GM21717 (cell line): Measurements from ENCODE around the gene IGF2BP3.
"Not testable (repeated sequence)": the region's sequence is repeated elsewhere in the genome, so short reads cannot be mapped to it uniquely, and the experiment has no call there.

Experiments
- ATAC-seq: cut with Tn5 transposase; IDR thresholded peaks from one replicate; pipeline ENCODE4 v1.9.1; 2021; ENCODE audit warnings: mild to moderate bottlenecking, moderate library complexity; ENCODE audit not compliant: unreplicated experiment

IGF2BP3 gene

DNA sequence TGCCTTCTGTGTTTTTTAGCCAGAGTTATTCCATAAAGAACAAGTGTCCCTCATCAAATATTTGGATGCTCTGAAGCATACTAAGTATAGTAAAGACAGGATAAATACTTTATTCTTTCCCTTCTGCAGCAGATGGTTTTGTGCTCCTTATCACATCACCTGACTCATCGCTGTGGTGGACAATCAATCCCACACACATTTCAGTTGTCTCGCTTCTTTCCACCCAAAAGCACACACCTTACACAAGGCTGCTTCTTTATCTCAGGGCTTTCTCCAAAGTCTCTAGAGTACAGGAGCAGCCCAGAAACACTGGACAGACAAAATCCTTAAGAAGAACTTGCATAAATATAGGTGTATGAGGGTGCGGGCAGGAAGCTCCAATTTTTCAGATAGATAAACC lies 43.4 kb downstream of the IGF2BP3 start:
- no peak for ATAC-seq

DNA sequence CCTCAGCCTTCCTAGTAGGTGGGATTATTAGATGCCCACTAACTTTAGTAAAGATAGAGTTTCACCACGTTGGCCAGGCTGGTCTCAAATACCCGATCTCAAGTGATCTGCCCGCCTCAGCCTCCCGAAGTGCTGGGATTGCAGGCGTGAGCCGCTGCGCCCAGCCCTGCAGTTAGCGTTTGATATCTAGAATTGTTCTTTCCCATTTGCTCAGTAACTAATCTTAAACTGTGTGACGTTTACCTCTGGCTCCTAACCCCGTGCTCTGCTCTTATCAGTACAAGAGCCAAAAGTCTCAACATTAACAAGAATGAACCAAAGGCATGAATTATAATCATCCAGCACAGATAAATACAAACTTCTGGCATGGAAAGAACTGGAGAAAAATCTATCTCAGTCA lies 47.4 kb downstream of the IGF2BP3 start:
- no peak for ATAC-seq

DNA sequence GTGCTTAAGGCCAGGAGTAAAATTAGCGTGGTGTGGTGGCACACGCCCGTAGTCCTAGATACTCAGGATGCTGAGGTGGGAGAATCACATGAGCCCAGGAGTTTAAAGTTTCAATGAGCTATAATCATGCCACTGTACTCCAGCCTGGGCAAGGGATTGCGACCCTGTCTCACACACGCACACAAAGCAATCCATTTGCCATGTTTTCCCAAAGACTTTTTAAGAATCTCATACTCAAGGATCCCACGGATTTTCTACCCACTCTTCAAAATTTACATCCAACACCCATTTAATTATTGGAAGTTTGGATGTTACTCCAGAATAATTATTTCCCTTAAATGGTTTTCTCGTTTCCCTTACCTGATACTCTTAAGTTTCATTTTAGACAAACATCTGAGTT lies 47.9 kb downstream of the IGF2BP3 start:
- no peak for ATAC-seq

DNA sequence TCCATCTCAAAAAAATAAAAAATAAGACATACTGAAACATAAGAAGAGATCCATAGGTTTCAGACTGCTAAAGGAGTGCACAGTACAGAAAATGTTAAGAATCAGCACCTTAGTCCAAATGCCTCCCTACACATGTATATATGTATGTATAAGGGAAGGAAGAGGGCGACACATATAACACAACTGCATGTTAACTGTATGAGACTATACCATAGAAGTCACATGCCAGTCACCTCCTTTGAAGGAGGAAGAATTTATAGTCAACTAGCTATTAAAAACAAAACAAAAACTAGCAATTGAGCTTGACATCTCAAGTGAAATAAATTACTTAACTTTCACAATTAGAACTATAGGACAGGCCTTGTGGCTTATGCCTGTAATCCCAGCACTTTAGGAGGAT lies 50.4 kb downstream of the IGF2BP3 start:
- no peak for ATAC-seq

DNA sequence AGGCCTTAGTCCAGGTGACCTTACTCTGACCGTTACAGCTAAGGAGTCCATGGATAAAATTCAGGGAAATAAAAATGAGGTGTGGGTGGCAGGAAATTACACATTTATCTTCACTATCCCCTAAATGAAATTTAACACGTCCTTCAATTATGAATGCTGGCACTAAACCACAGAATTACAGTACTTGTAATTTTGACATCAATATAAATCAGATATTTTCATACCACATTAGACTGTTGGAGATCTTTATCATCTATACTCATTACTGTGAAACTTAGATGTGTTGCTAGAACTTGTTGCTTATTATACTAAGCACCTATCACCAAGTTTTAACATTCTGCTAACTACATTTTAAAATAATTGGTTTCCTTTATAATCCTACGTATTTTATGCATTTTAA lies 51.1 kb downstream of the IGF2BP3 start:
- ATAC-seq = no peak

DNA sequence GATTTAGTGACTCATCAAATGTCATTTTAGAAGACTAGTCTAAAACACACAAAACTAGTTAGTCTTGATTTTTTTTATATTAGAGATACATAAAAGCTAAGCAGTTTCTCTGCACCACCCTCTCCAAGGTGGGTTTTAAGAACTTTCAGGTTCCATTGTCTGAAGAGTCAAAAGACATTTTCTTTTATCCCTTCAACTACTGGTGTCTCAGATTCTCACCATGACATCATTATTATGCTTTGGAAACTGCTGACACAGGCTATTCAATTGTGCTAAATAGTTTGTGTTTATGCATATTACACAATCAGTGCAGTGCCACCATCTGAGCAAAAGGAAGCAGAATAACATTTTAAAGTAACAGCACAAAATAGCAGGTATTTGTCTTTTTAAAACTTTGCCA lies 52.2 kb downstream of the IGF2BP3 start:
- ATAC-seq = no peak

DNA sequence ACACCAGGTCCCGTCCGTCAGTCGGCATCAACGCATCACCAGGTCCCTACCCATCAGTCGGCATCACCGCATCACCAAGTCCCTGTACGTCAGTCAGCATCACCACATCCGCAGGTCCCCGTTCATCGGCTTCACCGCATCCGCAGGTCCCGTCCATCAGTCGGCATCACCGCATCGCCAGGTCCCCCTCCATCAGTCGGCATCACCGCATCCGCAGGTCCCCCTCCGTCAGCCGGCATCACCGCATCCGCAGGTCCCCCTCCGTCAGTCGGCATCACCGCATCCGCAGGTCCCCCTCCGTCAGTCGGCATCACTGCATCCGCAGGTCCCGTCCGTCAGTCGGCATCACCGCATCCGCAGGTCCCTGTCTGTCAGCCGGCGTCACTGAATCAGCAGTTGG lies 55.1 kb downstream of the IGF2BP3 start:
- no peak for ATAC-seq

DNA sequence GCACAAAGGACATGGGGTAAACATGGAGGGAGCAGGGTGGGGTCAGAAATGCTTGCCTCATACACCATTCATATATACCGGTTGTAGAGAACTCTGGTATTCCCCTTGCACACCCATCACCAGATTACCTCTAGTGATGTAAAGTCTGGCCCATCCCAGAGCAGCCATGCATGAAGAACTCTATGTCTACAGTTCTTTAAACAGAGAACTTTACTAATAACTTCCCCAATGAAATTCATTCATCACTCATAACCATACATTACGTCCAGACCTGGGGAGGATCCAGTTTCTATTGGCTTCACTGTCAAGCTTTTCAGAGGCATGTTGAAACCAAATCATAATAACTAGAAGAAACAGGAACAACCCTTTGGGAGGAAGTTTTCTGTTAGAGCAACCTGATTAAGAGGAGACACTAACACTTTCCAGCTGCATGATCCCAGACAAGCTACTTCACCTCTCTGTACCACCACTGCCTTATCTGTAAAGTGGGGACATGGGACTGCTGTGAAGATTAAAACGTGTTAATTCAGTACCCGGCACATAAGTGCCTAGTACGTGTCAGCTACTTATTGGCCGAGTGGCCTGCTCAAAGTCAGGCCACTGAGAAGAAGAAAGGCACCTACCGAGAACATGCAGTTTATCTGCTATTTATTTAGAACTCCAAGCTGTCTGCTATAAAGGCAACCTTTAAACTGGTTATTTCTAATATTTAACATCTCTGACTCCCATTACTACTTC lies 59.7 kb downstream of the IGF2BP3 start:
- ATAC-seq = peak; percentile 95

DNA sequence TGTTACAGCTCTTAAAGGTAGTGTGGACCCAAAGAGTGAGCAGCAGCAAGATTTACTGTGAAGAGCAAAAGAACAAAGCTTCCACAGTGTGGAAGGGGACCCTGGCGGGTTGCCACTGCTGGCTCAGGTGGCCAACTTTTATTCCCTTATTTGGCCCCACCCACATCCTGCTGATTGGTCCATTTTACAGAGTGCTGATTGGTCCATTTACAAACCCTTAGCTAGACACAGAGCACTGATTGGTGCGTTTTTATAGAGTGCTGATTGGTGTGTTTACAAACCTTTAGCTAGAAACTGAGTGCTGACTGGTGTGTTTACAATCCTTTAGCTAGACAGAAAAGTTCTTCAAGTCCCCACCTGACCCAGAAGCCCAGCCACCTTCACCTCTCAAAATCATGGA lies 63.7 kb downstream of the IGF2BP3 start:
- ATAC-seq = not testable (repeated sequence)

DNA sequence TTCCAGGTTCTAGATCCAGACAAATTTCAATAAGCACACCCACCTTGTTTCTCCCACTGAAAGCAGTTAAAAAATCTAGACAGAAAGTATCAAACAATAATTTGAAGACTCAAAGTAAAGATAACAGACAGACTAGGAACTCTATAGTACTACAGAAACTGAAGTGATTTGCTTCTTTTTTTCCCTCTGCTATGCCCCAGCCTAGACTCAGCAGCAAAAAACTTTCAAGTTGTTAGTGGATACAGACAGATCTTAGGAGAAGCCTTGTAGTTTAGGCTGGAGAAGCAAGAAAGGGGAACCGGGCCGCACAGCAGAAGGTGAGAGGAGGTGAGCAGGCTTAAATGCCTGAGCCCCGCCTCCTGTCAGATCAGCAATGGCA lies 65.1 kb downstream of the IGF2BP3 start:
- ATAC-seq = no peak

DNA sequence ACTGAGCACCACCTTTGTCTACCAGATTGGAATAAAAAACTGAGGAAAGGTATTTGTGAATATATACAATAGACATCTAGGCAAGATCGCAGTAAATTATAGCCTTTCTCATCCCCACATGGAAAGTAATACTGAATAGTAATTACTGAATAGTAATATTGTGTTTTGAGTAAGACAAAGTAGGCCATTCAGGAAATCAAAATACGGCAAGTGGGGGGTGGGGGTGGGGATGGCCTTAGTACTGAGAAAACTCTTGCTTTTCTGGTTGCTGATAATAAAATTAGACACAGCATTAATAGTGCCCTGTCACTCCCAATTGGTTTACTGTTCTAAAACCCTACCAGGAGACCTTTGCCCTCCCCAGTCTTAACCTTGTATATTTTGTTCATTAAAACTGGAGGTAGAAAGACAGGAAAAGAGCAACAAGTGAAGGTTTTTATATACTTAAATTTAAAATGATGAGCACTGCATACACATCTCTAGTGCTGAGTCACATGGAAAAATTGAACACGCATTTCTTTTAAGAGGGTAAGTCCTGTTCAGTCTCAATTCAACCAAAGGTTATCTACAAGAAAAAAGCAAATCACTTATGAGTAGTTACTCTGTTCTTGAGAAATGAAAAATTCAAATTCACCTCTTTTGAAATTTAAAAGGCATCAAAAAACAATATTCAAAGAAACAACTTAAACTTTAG lies 65.6 kb downstream of the IGF2BP3 start:
- no peak for ATAC-seq

DNA sequence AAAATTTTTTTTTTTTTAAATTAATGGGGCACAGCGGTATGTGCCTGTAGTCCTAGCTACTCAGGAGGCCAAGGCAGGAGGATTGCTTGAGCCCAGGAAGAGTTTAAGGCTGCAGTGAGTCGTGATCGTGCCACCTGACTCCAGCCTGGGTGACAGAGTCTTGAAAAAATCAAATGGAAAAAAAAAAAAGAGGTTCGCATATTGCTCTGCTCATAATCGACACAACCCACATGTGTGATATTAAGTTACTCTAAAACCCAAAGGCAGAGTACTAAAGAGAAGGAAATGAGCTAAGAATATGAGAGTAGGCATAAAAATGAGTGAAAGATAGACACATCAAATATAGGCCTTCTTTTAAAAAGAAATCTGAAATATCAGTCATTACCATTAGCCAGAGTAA lies 66.3 kb downstream of the IGF2BP3 start:
- ATAC-seq = no peak

DNA sequence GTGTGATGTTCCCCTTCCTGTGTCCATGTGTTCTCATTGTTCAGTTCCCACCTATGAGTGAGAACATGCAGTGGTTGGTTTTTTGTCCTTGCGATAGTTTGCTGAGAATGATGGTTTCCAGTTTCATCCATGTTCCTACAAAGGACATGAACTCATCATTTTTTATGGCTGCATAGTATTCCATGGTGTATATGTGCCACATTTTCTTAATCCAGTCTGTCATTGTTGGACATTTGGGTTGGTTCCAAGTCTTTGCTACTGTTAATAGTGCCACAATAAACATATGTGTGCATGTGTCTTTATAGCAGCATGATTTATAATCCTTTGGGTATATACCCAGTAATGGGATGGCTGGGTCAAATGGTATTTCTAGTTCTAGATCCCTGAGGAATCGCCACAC lies 72.2 kb downstream of the IGF2BP3 start:
- ATAC-seq = not testable (repeated sequence)

DNA sequence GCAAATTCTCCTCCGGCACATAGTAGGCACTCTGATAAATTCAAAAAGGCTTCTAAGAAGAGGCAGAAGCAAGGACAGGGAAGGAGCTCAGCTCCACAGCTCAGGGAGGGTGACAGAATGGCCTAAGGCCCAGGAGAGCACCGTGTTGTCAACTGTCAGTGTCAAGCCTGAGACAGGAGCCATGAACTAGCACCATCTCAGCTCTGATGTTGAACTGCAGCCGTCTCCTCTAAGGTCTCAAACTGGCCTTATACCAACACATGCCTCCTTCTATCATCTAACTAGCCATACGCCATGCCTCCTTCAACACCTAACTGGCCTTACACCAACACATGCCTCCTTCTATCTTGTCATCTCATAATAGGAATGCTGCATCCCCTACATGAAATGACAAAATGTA lies 73.0 kb downstream of the IGF2BP3 start:
- no peak for ATAC-seq

DNA sequence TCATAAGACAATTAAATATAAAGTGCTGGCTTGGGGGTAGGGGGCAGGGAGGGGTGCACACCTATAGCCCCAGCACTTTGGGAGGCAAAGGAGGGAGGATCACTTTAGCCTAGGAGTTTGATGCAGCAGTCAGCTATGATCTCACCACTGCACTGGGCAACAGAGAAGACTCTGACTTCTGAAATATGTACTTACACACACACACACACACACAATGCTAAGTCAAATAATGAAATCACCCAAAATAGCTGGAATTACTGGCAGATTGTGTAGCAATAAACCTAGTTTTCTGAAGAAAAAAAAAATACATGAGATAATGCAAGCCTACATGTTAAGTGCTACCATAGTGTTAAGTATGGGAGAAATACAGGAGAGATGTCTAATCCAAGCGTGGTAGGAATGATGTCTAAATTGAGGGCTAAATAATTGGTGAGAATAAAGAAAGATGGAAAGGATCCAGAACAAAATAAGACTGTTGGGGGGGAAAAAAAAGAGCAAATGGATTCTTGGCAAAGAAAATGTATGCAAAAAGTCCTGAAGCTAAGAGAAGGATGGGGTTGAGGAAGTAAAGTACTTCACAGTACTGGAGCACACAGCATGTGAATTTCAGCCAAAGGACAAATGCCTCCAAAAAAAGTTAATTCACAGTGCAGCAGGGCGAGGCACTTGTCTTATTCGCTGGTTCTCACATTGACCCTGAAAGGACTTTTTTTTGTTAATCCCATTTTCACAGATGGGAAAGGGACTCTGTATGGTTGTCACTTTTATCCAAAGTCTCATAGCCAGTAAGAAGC lies 73.9 kb downstream of the IGF2BP3 start:
- no peak for ATAC-seq

DNA sequence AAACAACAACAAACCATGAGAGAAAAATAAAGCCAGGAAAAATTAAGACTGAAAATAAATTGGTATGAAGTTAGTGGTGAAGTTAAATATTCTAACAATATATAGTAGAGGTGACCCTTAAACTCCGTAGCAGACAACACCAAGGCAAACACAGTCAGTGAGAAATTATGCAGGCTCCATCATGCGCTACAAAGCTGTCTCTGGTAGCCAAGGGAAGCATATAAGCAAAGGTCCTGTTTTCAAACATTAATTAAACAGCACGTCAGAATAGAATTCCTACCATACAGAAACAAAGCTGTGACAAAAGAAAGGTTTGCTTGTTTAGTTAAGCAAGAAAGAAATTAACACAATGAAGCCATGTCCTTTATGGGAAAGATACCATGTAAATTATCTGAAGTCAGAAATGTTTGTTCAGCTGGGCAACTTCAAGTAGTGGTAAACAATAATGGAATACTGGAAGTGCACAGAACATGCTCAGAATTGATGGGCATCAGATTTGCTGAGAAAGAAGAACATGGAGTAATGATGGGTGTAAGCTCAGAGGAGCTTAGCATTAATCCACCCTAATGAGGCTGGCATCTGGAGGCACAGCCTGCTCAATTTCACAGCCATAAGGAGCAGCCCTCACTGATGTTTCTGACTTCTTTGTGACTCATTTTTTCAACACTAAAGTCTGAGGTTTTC lies 75.7 kb downstream of the IGF2BP3 start:
- no peak for ATAC-seq

DNA sequence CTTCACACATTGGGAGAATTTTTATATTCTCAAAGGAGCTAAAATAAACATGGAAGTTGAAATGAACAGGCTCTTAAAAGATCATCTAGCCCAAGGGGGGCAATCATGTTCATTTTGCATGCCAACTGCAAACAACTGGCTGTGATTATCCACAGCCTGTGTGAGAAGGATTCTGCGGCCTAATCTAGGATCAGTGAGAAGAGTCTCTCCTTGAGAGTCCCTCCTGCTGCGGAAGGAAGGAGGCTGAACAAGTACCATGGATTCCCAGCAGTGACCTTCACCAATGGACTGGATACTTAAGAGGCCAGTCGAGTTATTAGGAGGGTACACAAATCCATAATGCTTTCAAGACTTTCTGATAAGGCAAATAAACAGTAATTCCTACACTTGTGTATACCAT lies 76.7 kb downstream of the IGF2BP3 start:
- no peak for ATAC-seq

DNA sequence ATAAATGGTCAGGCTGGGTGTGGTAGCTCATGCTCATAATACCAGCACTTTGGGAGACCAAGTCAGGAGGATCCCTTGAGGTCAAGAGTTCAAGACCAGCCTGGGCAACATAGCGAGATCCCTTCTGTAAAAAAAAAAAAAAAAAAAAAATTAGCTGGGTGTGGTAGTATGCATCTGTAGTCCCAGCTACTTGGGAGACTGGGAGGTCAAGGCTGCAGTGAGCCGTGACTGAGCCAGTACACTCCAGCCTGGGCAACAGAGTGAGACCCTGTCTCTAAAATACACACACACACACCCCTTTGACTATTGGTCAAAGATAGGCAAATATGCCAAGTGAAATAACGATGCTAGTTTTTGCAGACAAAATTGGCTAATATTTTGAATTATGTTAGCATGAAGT lies 80.6 kb downstream of the IGF2BP3 start:
- no peak for ATAC-seq

DNA sequence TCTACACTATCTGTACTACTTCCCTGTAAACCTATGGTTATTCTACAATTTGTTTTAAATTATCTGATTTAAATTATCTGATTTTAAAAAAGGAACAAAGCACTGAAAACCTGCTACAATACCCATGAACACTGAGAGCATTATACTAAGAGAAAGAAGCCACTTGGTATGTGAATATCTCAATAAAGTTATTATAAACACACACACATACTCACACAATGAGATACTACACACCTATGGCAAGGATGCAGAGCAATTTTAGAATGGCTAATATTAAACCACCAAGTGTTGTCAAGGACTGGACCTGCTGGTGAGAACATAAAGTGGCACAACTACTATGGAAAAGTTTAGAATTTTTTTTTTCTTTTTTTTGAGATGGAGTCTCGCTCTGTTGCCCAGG lies 82.7 kb downstream of the IGF2BP3 start:
- no peak for ATAC-seq

DNA sequence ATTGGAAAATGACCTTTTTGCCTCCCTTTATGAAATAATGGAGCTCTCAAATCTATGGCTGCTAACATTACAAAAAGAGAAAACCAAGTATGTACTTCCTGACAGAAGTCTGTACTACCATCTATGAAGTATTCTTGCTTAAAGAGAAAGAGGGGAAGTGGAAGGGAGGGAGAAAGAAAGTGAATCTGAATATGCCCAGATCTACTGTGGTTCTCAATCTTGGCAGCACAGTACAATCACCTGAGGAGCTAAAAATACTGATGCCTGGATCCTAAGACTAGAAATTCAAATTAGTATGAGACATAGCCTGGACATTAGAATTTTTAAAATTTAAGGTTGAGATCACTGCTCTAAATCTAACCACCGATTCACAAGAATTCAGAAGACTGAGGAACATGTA lies 85.2 kb downstream of the IGF2BP3 start:
- no peak for ATAC-seq

DNA sequence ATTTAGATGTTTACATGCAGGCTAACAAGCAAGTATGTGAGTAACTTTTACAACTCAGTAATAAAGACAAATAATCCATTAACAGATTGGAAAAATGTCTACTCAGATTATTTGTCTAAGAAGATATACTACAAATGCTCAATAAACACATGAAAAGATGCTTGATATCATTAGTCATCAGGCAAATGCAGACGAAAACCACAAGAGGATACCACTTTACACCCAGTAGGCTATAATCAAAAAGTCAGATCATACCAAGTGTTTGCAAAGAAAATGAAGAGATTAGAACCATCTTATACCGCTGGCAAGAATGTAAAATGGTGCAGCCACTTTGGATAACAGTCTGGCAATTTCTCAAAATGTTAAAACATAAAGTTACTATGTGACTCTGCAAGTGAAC lies 87.1 kb downstream of the IGF2BP3 start:
- no peak for ATAC-seq
